HG03432 (cell line): ENCODE data around the gene OSM.

ENCODE experiments used
- ATAC-seq: cut with Tn5 transposase; IDR thresholded peaks from one replicate; pipeline ENCODE4 v1.9.1; 2021; ENCODE audit warnings: mild to moderate bottlenecking, moderate library complexity; ENCODE audit not compliant: unreplicated experiment

Gene OSM

GRCh38 chr22:30297991-30298701, 31.5 kb upstream of the OSM start:
- ATAC-seq = no peak

- ATAC-seq = no peak
These were observed 30.8 kb upstream of the OSM start for GRCh38 chr22:30297276-30297990.

- ATAC-seq = no peak
These were observed 30.2 kb upstream of the OSM start for GRCh38 chr22:30296833-30297232.

GRCh38 chr22:30296324-30296723, 29.7 kb upstream of the OSM start:
- no peak for ATAC-seq

GRCh38 chr22:30295576-30295975, 28.9 kb upstream of the OSM start:
- no peak for ATAC-seq

GRCh38 chr22:30294830-30295229, 28.2 kb upstream of the OSM start:
- no peak for ATAC-seq

GRCh38 chr22:30294066-30294465, 27.4 kb upstream of the OSM start:
- ATAC-seq = no peak

GRCh38 chr22:30293026-30293425, 26.4 kb upstream of the OSM start:
- no peak for ATAC-seq

- no peak for ATAC-seq
These were observed 25.7 kb upstream of the OSM start for GRCh38 chr22:30292069-30292970.

GRCh38 chr22:30291058-30291892, 24.6 kb upstream of the OSM start:
- no peak for ATAC-seq

GRCh38 chr22:30290342-30291057, 23.8 kb upstream of the OSM start:
- no peak for ATAC-seq

GRCh38 chr22:30289980-30290313, 23.3 kb upstream of the OSM start:
- ATAC-seq = peak; percentile 13

- peak; percentile 72 for ATAC-seq
These were observed 22.7 kb upstream of the OSM start, which contains the start of gene CASTOR1 for GRCh38 chr22:30289141-30289979. TSS of gene CASTOR1 (minus strand) at chr22:30289505. CDS start at chr22:30289497, 8 bp downstream.

- no peak for ATAC-seq
These were observed 21.9 kb upstream of the OSM start for GRCh38 chr22:30288419-30289140.

GRCh38 chr22:30287648-30288418, 21.2 kb upstream of the OSM start:
- ATAC-seq = no peak

- ATAC-seq = no peak
These were observed 20.4 kb upstream of the OSM start for GRCh38 chr22:30286813-30287647.

- no peak for ATAC-seq
These were observed 19.7 kb upstream of the OSM start for GRCh38 chr22:30286331-30286730.
